Endothelial cell (in vitro differentiated cells): ENCODE measurements around the gene OCSTAMP. TPM values are rescaled to one million over a fixed set of nuclear protein-coding genes. Genes with fewer than 3 reads are reported as not detected.

Experiments used
- DNase-seq: peaks from one replicate; pipeline ENCODE4 v3.0.0; 2021; ENCODE audit warnings: low spot score
- H3K27ac Mint-ChIP-seq: one replicate; pipeline ENCODE4 v1.8.0; 2021; ENCODE audit warnings: mixed read lengths, inconsistent platforms; ENCODE audit not compliant: unreplicated experiment
- H3K27me3 Mint-ChIP-seq: one replicate; pipeline ENCODE4 v1.8.0; 2021; ENCODE audit warnings: mild to moderate bottlenecking, moderate library complexity, mixed read lengths, inconsistent platforms; ENCODE audit not compliant: unreplicated experiment
- H3K36me3 Mint-ChIP-seq: one replicate; pipeline ENCODE4 v1.8.0; 2021; ENCODE audit warnings: mild to moderate bottlenecking, low read depth, mixed read lengths, inconsistent platforms; ENCODE audit not compliant: unreplicated experiment
- H3K4me1 Mint-ChIP-seq: one replicate; pipeline ENCODE4 v1.8.0; 2021; ENCODE audit warnings: mild to moderate bottlenecking, mixed read lengths, inconsistent platforms; ENCODE audit not compliant: unreplicated experiment
- H3K4me3 Mint-ChIP-seq: one replicate; pipeline ENCODE4 v1.8.0; 2021; ENCODE audit warnings: mild to moderate bottlenecking, mixed read lengths, inconsistent platforms; ENCODE audit not compliant: unreplicated experiment
- H3K9me3 Mint-ChIP-seq: one replicate; pipeline ENCODE4 v1.8.0; 2021; ENCODE audit warnings: mixed read lengths, inconsistent platforms; ENCODE audit not compliant: unreplicated experiment
- CTCF ChIP-seq: fragments of 200-600 bp; sonication (generic); IDR thresholded peaks from one replicate; pipeline ENCODE4 v1.5.0; 2021; ENCODE audit warnings: antibody characterized with exemption; ENCODE audit not compliant: unreplicated experiment
- total RNA-seq: library from RNA; stranded (reverse); fragmentation: NEBNext Ultra II Directional; extraction: Animal tissue kit (Norgen Biotek cat#: 25700); gene quantifications from one replicate; pipeline ENCODE4 v1.2.1, GENCODE V29; 2021; ENCODE audit not compliant: unreplicated experiment

Gene OCSTAMP
- total RNA-seq, 1 donor from 2014 or later = not detected

GRCh38 chr20:46578745-46579144, 28.3 kb upstream of the OCSTAMP start:
- Mint-ChIP-seq H3K4me3 (no peak overlapping the region), H3K36me3 (peaks cover 5% of the 10 kb centered on the region), H3K27me3 (peaks cover 2% of the 10 kb centered on the region), H3K4me1 (no peaks in the 10 kb centered on the region), H3K27ac (no peak overlapping the region), H3K9me3 (no peaks in the 10 kb centered on the region)
- TF ChIP-seq CTCF = no peak
- DNase-seq = no peak

GRCh38 chr20:46576774-46577395, 26.4 kb upstream of the OCSTAMP start:
- Mint-ChIP-seq H3K27me3 (peaks cover 2% of the 10 kb centered on the region), H3K9me3 (no peaks in the 10 kb centered on the region), H3K4me3 (no peak overlapping the region), H3K27ac (no peak overlapping the region), H3K4me1 (no peaks in the 10 kb centered on the region), H3K36me3 (peaks cover 5% of the 10 kb centered on the region)
- no peak for DNase-seq
- no peak for TF ChIP-seq CTCF

- no peak for TF ChIP-seq CTCF
- H3K27me3 Mint-ChIP-seq = no peaks in the 10 kb centered on the region
- H3K9me3 Mint-ChIP-seq = no peaks in the 10 kb centered on the region
- H3K27ac Mint-ChIP-seq = no peak overlapping the region
- H3K4me1 Mint-ChIP-seq = no peaks in the 10 kb centered on the region
- H3K36me3 Mint-ChIP-seq = no peaks in the 10 kb centered on the region
- DNase-seq = no peak
- no peak overlapping the region for H3K4me3 Mint-ChIP-seq
Observed at GRCh38 chr20:46575937-46576461, 25.5 kb upstream of the OCSTAMP start.

GRCh38 chr20:46575394-46575793, 24.9 kb upstream of the OCSTAMP start:
- H3K36me3 Mint-ChIP-seq = no peaks in the 10 kb centered on the region
- no peak overlapping the region for H3K4me3 Mint-ChIP-seq
- no peak for TF ChIP-seq CTCF
- no peaks in the 10 kb centered on the region for H3K9me3 Mint-ChIP-seq
- DNase-seq = no peak
- no peaks in the 10 kb centered on the region for H3K4me1 Mint-ChIP-seq
- no peaks in the 10 kb centered on the region for H3K27me3 Mint-ChIP-seq
- no peak overlapping the region for H3K27ac Mint-ChIP-seq

GRCh38 chr20:46573788-46574584, 23.5 kb upstream of the OCSTAMP start:
- Mint-ChIP-seq H3K27ac (no peak overlapping the region), H3K27me3 (no peaks in the 10 kb centered on the region), H3K36me3 (no peaks in the 10 kb centered on the region), H3K4me3 (no peak overlapping the region), H3K4me1 (no peaks in the 10 kb centered on the region), H3K9me3 (no peaks in the 10 kb centered on the region)
- no peak for TF ChIP-seq CTCF
- DNase-seq = no peak
